GM13977 (cell line): Measurements from ENCODE around the gene CXCL8.

Source experiments
- DNase-seq: peaks from one replicate; pipeline ENCODE4 v3.0.0; 2012; ENCODE audit warnings: low spot score
- CTCF ChIP-seq: IDR thresholded peaks from 2 replicates; pipeline ENCODE4 v1.5.1; 2012; ENCODE audit warnings: mild to moderate bottlenecking, control low read depth; ENCODE audit not compliant: insufficient read depth; ENCODE audit errors: extremely low read depth, missing control alignments
- in situ Hi-C: fragments of 300-500 bp; cut with MboI; formaldehyde crosslinking; loops from one replicate; pipeline ENCODE4 v1.12.0; 2022; ENCODE audit warnings: low sequenced_read_pairs, low pct_unique_long_range_greater_than_20kb, mixed read lengths, inconsistent platforms; ENCODE audit not compliant: unreplicated experiment

The CXCL8 gene

DNA sequence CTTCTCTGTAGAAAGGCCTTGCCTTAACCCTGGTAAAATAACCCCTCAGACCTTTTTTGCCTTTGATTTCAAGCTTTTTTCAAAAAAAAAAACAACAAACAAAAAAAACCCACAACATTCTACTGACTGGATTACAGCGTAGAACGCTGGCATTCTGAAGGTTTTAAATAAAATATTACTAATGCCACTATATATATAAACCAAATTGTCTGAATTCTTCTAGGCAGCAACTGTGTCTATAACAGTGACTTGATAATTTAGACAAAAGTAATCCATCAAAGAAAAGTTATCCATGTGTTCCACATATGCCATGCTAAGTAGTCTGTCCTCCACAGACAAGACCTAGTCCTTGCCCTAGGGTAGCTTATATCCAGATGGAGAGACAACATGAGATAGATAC lies 33.6 kb upstream of the CXCL8 start:
- in situ Hi-C loops, result no loop called here
- no peak for TF ChIP-seq CTCF
- no peak for DNase-seq

GRCh38 chr4:73707269-73707875 lies 33.0 kb upstream of the CXCL8 start:
- TF ChIP-seq CTCF, result no peak
- DNase-seq, result no peak
- in situ Hi-C loops, result no loop called here

DNA sequence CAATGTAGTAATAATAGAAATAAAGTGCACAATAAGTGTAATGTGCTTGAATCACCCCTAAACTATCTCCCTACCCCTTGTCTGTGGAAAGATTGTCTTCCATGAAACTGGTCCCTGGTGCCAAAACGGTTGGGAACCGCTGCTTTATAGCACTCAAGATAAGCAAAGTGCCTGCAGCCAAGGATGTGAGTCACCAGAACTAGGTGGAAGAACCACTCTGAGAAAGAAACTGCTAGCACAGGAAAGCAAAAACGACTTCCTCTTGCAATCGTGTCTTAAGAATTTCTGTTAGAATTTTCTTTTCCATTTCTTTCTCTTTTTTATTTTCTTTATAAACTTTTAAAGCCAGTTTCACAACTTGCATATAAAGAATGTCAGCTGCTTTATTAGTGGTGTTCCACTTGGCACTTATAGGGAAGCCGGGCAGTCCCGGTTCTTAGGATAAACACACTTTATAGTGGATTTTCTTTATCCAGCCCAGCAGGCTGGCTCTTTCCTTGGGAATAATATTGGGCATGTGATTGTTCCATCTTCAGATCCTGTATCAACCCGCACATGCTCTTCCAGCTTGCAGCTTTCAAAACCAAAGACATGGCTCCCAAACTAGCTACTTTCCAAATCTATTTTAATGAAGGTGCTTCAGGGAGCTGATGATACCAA lies 32.3 kb upstream of the CXCL8 start:
- in situ Hi-C loops, result no loop called here
- TF ChIP-seq CTCF, result no peak
- no peak for DNase-seq

DNA sequence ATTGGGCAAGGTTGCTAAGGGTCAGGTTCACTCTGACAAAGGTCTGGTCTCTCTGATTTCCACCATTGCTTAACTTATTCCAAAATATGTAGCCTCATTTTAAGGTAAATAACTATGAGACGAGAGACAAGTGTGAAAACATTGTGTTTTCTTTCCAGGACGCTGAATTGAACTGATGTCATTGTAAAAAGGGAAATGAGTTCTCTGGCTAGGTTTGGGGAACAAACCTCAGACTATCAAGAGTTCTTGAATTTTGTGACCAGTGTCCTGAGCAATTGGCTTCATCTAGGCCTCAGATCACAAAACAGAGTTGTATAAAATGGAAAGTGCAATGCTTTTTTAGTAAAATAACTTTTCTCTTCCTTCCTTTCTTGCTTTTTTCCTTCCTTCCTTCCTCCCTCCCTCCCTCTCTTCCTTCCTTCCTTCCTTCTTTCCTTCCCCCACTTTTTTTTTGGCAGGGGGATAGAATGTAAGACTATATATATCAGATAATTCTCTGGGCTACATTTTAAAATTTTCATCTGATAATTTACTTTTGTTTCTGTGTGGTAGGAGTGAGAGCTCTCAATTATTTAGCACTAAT lies 30.8 kb upstream of the CXCL8 start:
- in situ Hi-C loops, result no loop called here
- no peak for TF ChIP-seq CTCF
- DNase-seq, result no peak

DNA sequence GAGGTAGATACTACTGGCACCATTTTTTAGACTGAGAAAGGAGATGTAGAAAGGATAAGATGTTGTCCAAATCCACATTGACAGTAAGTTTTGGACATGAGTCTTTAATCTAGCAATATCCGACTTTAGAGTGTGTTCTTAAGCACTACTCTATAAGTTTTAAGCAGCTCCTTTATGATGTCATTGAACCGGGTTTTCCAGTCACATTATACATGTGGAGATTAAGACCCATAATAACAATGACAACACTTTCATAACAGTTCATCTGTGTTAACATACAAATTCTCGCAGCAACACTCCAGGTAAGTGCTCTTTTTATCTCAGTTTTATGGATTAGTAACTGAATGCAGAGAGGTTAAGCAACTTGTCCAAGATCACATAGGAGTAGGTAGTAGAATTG lies 30.3 kb upstream of the CXCL8 start:
- in situ Hi-C loops, result no loop called here
- no peak for DNase-seq
- TF ChIP-seq CTCF, result no peak

DNA sequence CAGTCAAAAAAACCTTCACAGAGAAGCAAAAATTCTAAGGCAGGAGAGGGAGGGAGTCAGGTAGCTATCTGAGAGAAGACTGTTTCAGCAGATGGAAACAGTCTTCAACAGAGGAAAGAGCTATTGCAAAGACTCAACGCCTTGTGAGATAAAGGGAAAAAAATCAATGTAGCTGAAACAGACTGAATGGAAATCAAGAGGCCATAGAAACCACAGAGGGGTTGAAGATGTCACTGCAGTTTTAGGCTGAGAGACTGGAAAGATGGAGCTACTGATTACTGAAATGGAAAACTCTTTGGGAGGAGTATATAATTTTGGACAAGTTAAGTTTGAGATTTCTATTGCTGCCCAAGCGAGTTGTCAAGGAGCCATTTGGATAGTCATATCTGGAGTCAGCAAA lies 28.4 kb upstream of the CXCL8 start:
- in situ Hi-C loops, result no loop called here
- no peak for TF ChIP-seq CTCF
- no peak for DNase-seq
